Erythroblast (primary cell): ENCODE results near the gene SCNN1B.
"Not testable (repeated sequence)": the region's sequence is repeated elsewhere in the genome, so short reads cannot be mapped to it uniquely, and the experiment has no call there.

ENCODE experiments used
- DNase-seq, 2 experiments: peaks; one replicate each; lab custom pipeline; 2025; lab: John Stamatoyannopoulos, UW
- GATA1 ChIP-seq: IDR thresholded peaks from 2 replicates; pipeline ENCODE4 v1.6.1; 2011; ENCODE audit warnings: low read depth, mild to moderate bottlenecking, control low read depth, low read length, moderate library complexity
- POLR2A ChIP-seq: IDR thresholded peaks from 2 replicates; pipeline ENCODE4 v1.6.1; 2011; ENCODE audit warnings: mild to moderate bottlenecking, low read length

The SCNN1B gene, protein sequence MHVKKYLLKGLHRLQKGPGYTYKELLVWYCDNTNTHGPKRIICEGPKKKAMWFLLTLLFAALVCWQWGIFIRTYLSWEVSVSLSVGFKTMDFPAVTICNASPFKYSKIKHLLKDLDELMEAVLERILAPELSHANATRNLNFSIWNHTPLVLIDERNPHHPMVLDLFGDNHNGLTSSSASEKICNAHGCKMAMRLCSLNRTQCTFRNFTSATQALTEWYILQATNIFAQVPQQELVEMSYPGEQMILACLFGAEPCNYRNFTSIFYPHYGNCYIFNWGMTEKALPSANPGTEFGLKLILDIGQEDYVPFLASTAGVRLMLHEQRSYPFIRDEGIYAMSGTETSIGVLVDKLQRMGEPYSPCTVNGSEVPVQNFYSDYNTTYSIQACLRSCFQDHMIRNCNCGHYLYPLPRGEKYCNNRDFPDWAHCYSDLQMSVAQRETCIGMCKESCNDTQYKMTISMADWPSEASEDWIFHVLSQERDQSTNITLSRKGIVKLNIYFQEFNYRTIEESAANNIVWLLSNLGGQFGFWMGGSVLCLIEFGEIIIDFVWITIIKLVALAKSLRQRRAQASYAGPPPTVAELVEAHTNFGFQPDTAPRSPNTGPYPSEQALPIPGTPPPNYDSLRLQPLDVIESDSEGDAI

DNA sequence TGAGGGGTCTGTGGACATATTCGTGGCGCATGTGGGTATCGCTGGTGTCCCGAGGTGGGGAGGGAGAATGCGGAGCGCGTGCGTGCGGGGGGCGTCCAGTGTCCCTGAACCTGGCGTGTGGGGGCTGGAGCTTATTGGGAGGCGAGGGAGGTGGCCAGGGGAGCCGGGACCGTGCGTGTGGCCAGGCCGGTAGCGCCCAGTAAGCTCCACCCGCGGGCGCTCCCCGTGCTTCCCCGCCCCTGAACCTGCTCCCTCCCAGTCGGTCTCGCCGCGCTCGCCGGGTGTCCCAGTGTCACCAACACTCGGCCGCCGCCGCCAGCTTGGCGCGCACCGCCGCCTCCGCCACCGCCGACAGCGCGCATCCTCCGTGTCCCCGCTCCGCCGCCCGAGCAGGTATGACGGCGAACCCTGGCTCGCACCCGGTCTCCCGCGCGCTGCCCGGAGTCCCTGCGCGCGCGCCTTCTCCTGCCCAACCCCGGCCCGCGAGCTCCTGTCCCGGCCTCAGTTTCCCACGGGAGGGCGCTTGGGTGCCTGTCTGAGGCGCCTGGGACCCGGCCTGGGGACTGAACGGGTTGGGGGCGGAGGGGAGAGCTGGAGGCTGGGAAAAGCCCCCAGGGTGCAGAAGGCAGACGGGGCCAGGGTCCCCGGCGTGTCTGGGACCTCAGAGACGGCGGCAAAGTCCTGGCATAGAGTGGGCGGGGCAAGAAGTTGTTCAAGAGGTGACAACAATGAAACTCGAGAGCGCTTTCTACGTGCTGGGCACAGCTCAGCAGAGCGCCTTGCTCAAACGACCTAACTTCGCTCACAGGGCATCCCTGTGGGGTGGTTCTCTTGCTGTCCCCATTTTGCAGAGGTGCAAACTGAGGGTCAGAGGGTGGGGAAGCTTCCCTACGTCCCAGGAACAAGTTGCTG lies at the start of gene SCNN1B:
SCNN1B (plus strand) TSS at position 258 of the 912 bp plus-strand sequence. CDS start 46,298 bp downstream, outside the sequence.
- TF ChIP-seq POLR2A (no peak), GATA1 (no peak)
- DNase-seq, result no peak

DNA sequence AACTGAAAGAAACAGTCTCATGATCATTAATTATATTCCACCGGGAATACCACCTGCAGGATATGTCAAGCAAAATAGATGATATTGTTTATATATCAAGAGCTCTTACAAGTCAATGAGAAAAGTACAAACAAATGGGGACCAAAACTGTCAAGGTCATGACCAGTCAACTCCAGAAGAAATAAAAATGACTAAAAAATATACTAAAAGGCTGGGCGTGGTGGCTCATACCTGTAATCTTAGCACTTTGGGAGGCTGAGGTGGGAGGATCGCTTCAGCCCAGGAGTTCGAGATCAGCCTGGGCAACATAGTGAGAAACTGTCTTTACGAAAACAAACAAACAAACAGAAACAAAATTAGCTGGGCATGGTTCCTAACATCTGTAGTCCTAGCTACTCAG lies 49.8 kb upstream of the SCNN1B start:
- TF ChIP-seq GATA1 (no peak), POLR2A (no peak)
- no peak for DNase-seq

GRCh38 chr16:23253650-23254049 lies 48.5 kb upstream of the SCNN1B start:
- not testable (repeated sequence) for DNase-seq

DNA sequence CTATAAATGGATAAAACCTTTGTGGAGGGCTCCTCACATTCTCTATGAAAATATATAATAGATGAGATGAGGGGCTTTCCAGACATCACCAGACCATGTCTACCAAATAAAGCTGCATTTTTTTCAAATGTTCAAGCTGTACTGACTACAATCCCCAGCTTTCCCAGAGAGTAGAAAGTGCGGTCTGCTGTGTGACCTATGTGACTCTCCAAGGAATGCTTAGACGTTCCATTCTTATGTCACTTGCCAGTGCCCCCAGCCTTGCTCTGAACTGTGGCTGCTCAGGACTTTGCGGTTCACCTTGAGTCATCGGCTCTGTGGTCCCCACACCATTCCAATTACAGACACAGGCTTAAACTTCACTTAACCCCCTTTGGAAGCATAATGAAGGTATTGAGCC lies 47.8 kb upstream of the SCNN1B start:
- TF ChIP-seq GATA1 (no peak), POLR2A (no peak)
- no peak for DNase-seq

DNA sequence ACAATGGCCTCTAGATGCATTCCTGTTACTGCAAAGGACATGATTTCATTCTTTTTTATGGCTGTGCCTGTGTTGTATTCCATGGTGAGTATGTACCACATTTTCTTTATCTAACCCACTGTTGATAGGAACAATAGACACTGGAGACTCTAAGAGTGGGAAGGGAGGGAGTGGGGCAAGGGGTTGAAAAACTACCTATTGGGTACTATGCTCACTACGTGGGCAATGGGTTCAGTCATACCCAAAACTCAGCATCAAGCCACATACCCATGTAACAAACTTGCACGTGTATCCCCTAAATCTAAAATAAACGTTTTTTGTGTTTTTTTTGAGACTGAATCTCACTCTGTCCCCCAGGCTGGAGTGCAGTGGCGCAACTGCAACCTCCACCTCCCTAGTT lies 47.1 kb upstream of the SCNN1B start:
- TF ChIP-seq POLR2A, result no peak
- no peak for TF ChIP-seq GATA1
- DNase-seq, result no peak

DNA sequence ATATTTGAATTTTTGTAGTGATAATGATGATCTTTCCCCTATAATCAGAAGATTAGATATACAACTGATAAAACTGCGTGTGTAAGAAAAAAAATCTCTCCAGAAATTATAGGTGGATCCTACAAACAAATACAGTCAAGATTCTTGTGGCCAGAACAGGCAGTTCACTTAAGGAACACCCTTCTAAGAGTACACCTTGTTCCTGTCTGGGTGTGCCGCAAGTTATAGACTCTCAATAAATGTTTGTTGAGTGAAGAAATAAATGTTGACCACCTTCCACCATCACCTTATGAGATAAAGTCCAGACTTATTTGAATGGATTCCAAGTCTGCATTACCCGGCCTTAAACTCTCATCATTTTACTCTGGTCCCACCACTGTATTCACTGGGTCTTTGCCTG lies 45.7 kb upstream of the SCNN1B start:
- TF ChIP-seq GATA1 (no peak), POLR2A (no peak)
- no peak for DNase-seq

- TF ChIP-seq POLR2A (no peak), GATA1 (no peak)
- no peak for DNase-seq
These were observed 44.4 kb upstream of the SCNN1B start for GRCh38 chr16:23257682-23258081.

- no peak for DNase-seq
- TF ChIP-seq GATA1 (no peak), POLR2A (no peak)
These were observed 43.2 kb upstream of the SCNN1B start for GRCh38 chr16:23258919-23259237.

- DNase-seq, result no peak
- no peak for TF ChIP-seq GATA1
- no peak for TF ChIP-seq POLR2A
These were observed 34.5 kb upstream of the SCNN1B start for GRCh38 chr16:23267647-23268046.

GRCh38 chr16:23268561-23268960 lies 33.5 kb upstream of the SCNN1B start:
- no peak for TF ChIP-seq GATA1
- TF ChIP-seq POLR2A, result no peak
- DNase-seq, result no peak

- no peak for TF ChIP-seq POLR2A
- no peak for TF ChIP-seq GATA1
- peak in 1 of 2 experiments; percentile 29 for DNase-seq
These were observed 32.7 kb upstream of the SCNN1B start for GRCh38 chr16:23269248-23269953.

DNA sequence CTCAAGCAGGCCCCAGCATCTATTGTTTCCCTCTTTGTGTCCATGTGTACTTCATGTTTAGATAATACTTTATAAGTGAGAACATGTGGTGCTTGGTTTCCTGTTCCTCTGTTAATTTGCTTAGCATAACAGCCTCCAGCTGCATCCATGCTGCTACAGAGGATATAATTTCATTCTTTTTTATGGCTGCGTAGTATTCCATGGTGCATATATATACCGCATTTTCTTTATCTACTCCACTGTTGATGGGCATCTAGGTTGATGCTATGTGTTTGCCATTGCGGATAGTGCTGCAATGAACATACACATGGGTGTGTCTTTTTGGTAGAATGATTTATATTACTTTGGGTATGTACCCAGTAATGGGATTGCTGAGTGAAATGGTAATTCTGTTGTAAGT lies 31.4 kb upstream of the SCNN1B start:
- DNase-seq, result no peak
- no peak for TF ChIP-seq GATA1

GRCh38 chr16:23274968-23275367 lies 27.1 kb upstream of the SCNN1B start:
- no peak for TF ChIP-seq POLR2A
- TF ChIP-seq GATA1, result no peak
- DNase-seq, result peak in 1 of 2 experiments; percentile 8
